Measurements from ENCODE around the gene TAPBP.

DNA sequence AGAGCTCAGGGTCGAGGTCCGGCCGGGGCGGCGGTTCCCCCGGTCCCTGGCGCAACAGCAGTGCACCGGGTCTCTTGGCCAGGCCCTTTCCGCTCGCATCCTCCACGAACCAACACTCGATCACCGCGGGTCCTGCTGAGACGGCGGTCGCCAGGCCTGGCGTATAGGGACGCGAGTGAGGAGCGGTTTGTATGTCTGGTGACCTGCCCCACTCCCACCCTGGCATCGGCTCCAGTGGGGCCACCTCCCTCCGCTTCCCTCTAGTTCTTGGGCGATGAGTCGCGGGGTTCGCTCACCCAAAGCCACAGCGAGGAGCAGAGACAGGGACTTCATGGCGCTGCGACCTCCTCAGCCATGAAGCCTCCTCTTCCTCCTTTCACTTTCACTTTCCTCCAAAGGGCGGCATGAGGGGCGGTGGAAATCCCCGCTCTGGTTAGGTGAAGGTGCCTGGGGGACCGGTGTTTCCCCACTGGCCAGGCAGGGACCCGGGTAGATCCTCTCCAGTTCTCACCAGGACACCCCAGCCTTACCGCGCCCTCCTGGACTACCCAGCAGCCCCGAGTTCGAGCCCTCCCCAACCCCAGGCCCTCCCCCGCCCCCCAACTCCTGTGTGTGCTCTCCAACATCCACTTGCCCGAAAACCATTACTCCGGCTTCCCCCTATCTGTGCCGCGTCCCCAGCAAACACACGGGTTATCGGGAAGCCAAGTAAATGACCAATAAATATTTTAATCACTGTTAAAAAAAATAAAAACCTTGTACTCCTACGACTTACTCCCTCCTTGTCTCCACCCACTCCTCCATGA lies at the start of gene TAPBP:
- TF ChIP-seq POLR2A (IDR thresholded peaks at IDR 0.05) (peak in 1 of 2 donors; percentile 25), POLR2AphosphoS5 (IDR thresholded peaks at IDR 0.05) (peak; percentile 64 to 80 (median 78)), EP300 (IDR thresholded peaks at IDR 0.05) (no peak)
- TF ChIP-seq, protein P1, sequence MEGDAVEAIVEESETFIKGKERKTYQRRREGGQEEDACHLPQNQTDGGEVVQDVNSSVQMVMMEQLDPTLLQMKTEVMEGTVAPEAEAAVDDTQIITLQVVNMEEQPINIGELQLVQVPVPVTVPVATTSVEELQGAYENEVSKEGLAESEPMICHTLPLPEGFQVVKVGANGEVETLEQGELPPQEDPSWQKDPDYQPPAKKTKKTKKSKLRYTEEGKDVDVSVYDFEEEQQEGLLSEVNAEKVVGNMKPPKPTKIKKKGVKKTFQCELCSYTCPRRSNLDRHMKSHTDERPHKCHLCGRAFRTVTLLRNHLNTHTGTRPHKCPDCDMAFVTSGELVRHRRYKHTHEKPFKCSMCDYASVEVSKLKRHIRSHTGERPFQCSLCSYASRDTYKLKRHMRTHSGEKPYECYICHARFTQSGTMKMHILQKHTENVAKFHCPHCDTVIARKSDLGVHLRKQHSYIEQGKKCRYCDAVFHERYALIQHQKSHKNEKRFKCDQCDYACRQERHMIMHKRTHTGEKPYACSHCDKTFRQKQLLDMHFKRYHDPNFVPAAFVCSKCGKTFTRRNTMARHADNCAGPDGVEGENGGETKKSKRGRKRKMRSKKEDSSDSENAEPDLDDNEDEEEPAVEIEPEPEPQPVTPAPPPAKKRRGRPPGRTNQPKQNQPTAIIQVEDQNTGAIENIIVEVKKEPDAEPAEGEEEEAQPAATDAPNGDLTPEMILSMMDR (IDR thresholded peaks at IDR 0.05) = no peak

All from sigmoid colon (tissue), 4 donors.